NOMO-1 treated with DMSO at 0.1 percent for 48 hours (cell line): Measurements from ENCODE around the gene SYK.

ENCODE experiments used
- DNase-seq: peaks from one replicate; lab custom pipeline; 2025; ENCODE audit not compliant: unreplicated experiment; lab: John Stamatoyannopoulos, UW

SYK gene

GRCh38 chr9:90821697-90822096 is 20.1 kb downstream of the SYK start:
- DNase-seq, result no peak

- no peak for DNase-seq
Measured at GRCh38 chr9:90822866-90823265, 21.2 kb downstream of the SYK start.

GRCh38 chr9:90825586-90825985 is 24.0 kb downstream of the SYK start:
- no peak for DNase-seq

- no peak for DNase-seq
Measured at GRCh38 chr9:90826326-90827020, 24.9 kb downstream of the SYK start.

- peak; percentile 86 for DNase-seq
Measured at GRCh38 chr9:90827181-90827871, 25.7 kb downstream of the SYK start.

- no peak for DNase-seq
Measured at GRCh38 chr9:90830051-90830450, 28.4 kb downstream of the SYK start.

GRCh38 chr9:90830977-90831376 is 29.4 kb downstream of the SYK start:
- no peak for DNase-seq

GRCh38 chr9:90832261-90832660 is 30.6 kb downstream of the SYK start:
- no peak for DNase-seq

- DNase-seq, result no peak
Measured at GRCh38 chr9:90834828-90835595, 33.4 kb downstream of the SYK start.

- no peak for DNase-seq
Measured at GRCh38 chr9:90836411-90837080, 34.9 kb downstream of the SYK start.

GRCh38 chr9:90838098-90838497 is 36.5 kb downstream of the SYK start:
- DNase-seq, result no peak

- DNase-seq, result no peak
Measured at GRCh38 chr9:90838581-90839154, 37.0 kb downstream of the SYK start.

GRCh38 chr9:90839183-90839728 is 37.6 kb downstream of the SYK start:
- no peak for DNase-seq

- no peak for DNase-seq
Measured at GRCh38 chr9:90840696-90841095, 39.1 kb downstream of the SYK start.

- no peak for DNase-seq
Measured at GRCh38 chr9:90841213-90841612, 39.6 kb downstream of the SYK start.

- DNase-seq, result no peak
Measured at GRCh38 chr9:90841615-90842014, 40.0 kb downstream of the SYK start.

- DNase-seq, result no peak
Measured at GRCh38 chr9:90842176-90842777, 40.7 kb downstream of the SYK start.

- no peak for DNase-seq
Measured at GRCh38 chr9:90842996-90843395, 41.4 kb downstream of the SYK start.

GRCh38 chr9:90843525-90843924 is 41.9 kb downstream of the SYK start:
- peak; percentile 4 for DNase-seq

GRCh38 chr9:90844326-90844725 is 42.7 kb downstream of the SYK start:
- DNase-seq, result no peak
